Measurements from ENCODE around the gene PTPRJ.
"Not testable (repeated sequence)": the region's sequence is repeated elsewhere in the genome, so short reads cannot be mapped to it uniquely, and the experiment has no call there.

PTPRJ gene
- total RNA-seq = 237 to 880 (median 338) reads per million in 18 experiments

- peak; percentile 51 to 75 for DNase-seq
Observed at GRCh38 chr11:47980088-47980906, at the start of gene PTPRJ. PTPRJ (plus strand) TSS chr11:47980559; CDS start chr11:47980913, 354 bp downstream.

- DNase-seq = no peak
Observed at GRCh38 chr11:47932544-47932943, 47.8 kb upstream of the PTPRJ start.

- not testable (repeated sequence) for DNase-seq
Observed at GRCh38 chr11:47933797-47934196, 46.6 kb upstream of the PTPRJ start.

GRCh38 chr11:47938791-47939560, 41.4 kb upstream of the PTPRJ start:
- peak; percentile 38 to 46 for DNase-seq

GRCh38 chr11:47940904-47941649, 39.3 kb upstream of the PTPRJ start:
- DNase-seq = no peak

- peak; percentile 62 to 75 for DNase-seq
Observed at GRCh38 chr11:47941907-47942558, 38.3 kb upstream of the PTPRJ start.

GRCh38 chr11:47943721-47944586, 36.4 kb upstream of the PTPRJ start:
- DNase-seq = no peak

- DNase-seq = no peak
Observed at GRCh38 chr11:47944632-47945031, 35.7 kb upstream of the PTPRJ start.

- peak; percentile 76 for DNase-seq
Observed at GRCh38 chr11:47946682-47947559, 33.4 kb upstream of the PTPRJ start.

- DNase-seq = no peak
Observed at GRCh38 chr11:47948137-47948536, 32.2 kb upstream of the PTPRJ start.

GRCh38 chr11:47949001-47949675, 31.2 kb upstream of the PTPRJ start:
- not testable (repeated sequence) for DNase-seq

GRCh38 chr11:47950396-47950795, 30.0 kb upstream of the PTPRJ start:
- DNase-seq = peak; percentile 37 to 56

- peak; percentile 90 to 96 for DNase-seq
Observed at GRCh38 chr11:47951504-47951903, 28.9 kb upstream of the PTPRJ start.

- peak; percentile 20 to 35 for DNase-seq
Observed at GRCh38 chr11:47955061-47955755, 25.2 kb upstream of the PTPRJ start.

- DNase-seq = no peak
Observed at GRCh38 chr11:47960015-47960414, 20.3 kb upstream of the PTPRJ start.

GRCh38 chr11:47961383-47961782, 19.0 kb upstream of the PTPRJ start:
- DNase-seq = no peak

- no peak for DNase-seq
Observed at GRCh38 chr11:47964546-47964945, 15.8 kb upstream of the PTPRJ start.

- DNase-seq = peak; percentile 63 to 65
Observed at GRCh38 chr11:47967577-47968525, 12.5 kb upstream of the PTPRJ start.

All from inflammatory macrophage (primary cell).